Activated gamma-delta T cell treated with Interleukin-2 at 50 U/mL for 16 hours (primary cell): ENCODE measurements around the gene ATP6V0B.

Experiments used
- DNase-seq: peaks from one replicate; pipeline ENCODE4 v3.0.0-alpha.2; 2020

Gene ATP6V0B

DNA sequence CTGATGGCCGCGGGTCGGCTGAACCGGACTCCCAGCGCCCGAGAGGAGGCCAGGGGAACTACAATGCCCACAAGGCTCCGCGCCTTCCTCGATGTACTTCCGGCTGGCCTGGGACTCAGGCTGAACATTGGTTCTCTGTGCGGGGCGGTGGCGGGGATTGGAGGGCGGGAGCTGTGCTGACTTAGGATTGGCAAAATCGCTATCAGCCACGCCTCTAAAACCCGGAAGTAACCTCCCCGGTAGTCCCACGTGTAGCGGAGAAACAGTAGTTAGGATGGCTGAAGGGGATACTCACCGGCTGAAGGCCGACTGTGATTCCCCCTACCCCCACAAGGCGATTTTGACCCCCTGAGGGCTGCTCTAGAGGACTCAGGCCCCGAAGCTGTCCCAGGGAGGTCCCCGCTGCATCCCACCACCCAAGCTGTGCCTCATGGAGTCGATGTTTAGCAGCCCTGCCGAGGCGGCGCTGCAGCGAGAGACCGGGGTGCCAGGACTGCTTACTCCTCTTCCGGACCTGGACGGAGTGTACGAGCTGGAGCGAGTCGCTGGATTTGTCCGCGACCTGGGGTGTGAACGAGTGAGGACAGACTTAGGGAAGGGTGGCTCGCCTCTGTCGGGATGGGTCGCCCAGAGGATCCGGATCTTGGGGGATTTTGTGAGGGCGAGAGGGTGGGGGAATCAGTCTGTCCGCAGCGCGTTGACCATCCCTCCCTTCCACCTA lies 4.9 kb upstream of the ATP6V0B start, which contains the start of gene DPH2:
Gene DPH2, plus strand, starts transcription at position 265 of the 721 bp plus-strand sequence. Its CDS starts 166 bp downstream, at position 431.
- peak; percentile 96 for DNase-seq

- DNase-seq: no peak
Observed at GRCh38 chr1:43970502-43970901, 4.3 kb upstream of the ATP6V0B start.

DNA sequence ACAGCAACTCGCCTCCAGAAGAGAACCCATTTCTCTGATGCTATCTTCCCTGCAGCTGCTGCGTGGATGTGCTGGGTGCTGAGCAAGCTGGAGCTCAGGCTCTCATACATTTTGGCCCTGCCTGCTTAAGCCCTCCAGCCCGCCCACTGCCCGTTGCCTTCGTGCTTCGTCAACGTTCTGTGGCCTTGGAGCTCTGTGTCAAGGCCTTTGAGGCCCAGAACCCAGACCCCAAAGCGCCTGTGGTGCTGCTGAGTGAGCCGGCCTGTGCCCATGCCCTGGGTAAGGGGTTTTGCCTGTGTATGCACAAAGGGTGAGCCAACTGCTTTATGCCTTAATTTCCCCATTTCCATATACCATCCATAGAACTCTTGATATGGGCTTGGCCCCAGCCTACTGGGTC lies 3.8 kb upstream of the ATP6V0B start:
- no peak for DNase-seq

- DNase-seq: no peak
Observed at GRCh38 chr1:43971336-43971980, 3.3 kb upstream of the ATP6V0B start.

DNA sequence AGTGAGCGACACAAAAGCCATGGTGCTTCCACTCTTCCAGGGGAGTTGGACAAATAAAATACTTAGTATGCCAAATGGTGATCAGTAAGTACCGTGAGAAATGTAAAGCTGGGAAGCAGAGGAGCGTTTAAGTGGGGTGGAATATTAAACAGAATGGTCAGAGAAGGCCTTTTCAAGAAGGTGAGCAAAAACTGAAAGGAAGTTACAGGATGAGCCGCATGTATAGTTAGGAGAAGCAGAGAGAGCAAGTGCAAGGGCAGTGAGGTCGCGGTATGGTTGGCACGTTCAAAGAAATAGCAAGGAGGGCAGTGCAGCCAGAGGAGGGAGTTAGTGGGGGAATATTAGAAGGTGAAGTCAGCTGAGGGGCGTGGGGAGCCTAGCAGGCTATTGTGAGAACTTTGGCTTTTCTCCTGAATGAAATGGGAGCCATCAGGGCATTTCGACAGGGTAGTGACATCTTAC lies 748 bp upstream of the ATP6V0B start:
- DNase-seq: no peak

- peak; percentile 28 for DNase-seq
Observed at GRCh38 chr1:43975249-43975961, 645 bp downstream of the ATP6V0B start.

DNA sequence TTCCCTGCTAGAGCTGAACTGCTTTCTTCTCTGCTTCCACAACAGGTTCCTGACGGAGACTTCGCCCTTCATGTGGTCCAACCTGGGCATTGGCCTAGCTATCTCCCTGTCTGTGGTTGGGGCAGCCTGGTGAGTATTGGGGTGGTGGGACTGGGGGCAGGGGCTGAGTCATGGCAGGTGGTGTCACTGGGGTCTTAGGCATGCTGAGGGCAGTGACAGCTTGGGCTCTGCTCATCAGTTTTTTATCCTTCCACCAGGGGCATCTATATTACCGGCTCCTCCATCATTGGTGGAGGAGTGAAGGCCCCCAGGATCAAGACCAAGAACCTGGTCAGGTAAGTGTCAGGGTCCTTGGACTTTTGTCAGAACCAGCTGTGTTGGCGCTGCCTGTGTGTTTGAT lies 1.3 kb downstream of the ATP6V0B start:
- no peak for DNase-seq

DNA sequence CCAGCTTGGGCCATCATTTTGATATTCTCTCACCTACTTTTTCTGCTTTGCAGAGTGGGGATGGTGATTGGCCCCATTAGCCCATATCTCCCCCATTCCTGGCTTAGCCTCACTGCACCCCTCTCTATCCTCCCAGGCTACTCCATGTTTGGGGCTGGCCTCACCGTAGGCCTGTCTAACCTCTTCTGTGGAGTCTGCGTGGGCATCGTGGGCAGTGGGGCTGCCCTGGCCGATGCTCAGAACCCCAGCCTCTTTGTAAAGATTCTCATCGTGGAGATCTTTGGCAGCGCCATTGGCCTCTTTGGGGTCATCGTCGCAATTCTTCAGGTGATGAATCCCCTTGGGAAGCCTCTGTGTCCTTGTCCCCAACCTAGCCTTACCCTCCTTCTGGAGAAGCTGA lies 2.1 kb downstream of the ATP6V0B start:
- no peak for DNase-seq

GRCh38 chr1:43977376-43978263 lies 2.9 kb downstream of the ATP6V0B start:
- no peak for DNase-seq

DNA sequence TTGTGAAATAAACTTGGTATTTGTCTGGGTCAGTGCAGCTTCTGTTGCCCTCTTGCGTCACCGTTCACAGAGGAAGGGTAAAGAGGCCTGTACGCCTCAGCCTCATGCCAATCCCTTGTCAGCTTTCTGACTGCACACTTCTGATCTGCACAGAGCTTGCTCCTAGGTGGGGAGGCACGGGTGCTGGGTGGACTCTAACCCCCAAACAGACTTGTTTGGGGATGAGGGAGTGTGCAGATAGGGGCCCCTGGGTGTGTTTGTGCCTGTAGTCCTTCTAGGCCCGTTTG lies 3.4 kb downstream of the ATP6V0B start:
- DNase-seq: no peak

GRCh38 chr1:43978551-43979260 lies 3.9 kb downstream of the ATP6V0B start, which contains the start of gene B4GALT2:
Gene B4GALT2, plus strand, starts transcription at chr1:43979210. Its CDS starts 1,951 bp downstream, at chr1:43981161.
- no peak for DNase-seq

GRCh38 chr1:43979261-43979527 lies 4.4 kb downstream of the ATP6V0B start:
- no peak for DNase-seq

GRCh38 chr1:43979528-43980254 lies 4.9 kb downstream of the ATP6V0B start:
- DNase-seq: no peak

DNA sequence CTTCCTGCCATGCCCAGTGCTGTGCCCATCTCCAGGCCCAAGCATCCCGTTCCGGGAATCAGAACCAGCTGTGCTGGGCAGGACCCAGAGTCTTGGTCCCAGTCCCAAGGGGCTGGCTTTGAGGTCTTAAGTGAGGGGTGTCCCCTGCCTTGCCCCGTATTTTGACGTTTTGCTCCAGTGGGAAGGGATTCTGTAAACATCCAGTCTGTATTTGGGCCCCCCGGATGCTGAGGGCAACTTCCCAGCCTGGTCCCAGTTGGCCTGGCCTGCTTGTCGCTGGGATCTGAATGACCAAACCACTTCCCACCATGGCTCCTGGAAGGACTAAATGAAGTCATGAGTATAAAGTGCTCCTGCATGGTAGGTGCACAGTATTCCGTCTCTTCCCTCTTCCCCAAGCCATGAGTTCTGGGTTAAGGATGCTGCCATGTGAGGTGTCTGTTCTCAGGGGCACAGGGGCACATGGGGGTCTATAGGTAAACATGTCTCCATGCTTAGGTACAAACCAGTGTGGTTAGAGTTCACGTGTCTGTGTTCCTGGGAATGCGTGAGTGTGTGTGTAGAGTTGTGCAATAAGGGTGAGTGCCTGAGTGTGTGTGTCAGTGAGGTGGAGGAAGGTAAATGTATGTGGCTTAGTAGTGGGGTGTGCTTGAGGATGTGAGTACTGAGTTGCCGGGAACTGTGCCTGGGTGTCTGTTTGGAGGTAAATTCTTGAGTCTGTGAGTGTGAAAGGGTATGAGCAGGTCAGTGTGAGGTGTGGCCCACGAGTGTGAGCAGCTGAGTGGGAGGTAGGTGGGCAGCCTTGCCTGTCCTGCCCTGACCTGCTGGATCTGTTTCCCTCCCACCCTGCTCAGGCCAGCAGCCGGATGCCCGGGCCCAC lies 5.7 kb downstream of the ATP6V0B start:
- no peak for DNase-seq

DNA sequence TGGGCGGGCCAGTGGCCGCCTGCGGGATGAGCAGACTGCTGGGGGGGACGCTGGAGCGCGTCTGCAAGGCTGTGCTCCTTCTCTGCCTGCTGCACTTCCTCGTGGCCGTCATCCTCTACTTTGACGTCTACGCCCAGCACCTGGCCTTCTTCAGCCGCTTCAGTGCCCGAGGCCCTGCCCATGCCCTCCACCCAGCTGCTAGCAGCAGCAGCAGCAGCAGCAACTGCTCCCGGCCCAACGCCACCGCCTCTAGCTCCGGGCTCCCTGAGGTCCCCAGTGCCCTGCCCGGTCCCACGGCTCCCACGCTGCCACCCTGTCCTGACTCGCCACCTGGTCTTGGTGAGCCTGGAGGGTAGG lies 6.4 kb downstream of the ATP6V0B start:
- DNase-seq: no peak

DNA sequence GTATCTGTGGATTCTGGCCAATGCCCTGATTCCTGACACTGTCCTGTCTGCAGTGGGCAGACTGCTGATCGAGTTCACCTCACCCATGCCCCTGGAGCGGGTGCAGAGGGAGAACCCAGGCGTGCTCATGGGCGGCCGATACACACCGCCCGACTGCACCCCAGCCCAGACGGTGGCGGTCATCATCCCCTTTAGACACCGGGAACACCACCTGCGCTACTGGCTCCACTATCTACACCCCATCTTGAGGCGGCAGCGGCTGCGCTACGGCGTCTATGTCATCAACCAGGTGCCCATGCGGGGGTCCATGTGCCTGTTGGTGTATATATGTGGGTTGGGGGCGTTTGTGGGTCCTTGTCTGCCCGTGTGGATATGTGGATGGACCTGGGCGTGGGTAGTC lies 6.9 kb downstream of the ATP6V0B start:
- DNase-seq: no peak

GRCh38 chr1:43982241-43982640 lies 7.5 kb downstream of the ATP6V0B start:
- DNase-seq: no peak

GRCh38 chr1:43982808-43983207 lies 8.0 kb downstream of the ATP6V0B start:
- no peak for DNase-seq

DNA sequence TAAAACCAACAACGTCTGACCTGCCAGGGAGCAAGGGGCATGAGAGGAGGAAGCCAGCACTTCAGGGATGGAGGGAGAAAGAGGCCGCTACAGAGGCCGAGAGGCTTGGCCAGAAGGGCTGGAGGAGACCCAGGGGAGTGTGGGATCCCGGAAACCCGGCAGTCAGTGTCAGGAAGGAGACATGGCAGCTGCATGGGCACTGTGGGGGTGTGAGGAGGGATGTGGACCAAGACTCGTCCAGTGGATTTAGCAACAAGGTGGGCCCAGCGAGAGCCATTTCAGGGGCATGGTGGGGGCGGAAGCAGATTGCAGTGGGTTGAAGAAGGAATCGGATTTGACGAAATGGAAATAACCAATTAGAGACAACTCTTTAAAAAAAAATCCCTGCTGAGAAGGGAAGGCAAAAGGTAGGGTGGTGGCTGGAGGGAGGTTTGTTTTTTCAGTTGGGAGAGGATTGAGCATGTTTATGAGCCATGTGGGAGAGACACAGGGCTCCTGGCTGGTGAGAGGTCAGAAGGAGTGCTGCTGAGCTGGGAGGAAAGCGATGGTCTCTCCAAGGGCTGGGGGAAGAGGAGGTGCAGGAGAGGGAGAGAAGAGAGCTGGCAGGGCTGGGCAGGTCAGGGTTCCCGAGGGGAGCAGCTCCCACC lies 8.6 kb downstream of the ATP6V0B start:
- no peak for DNase-seq

DNA sequence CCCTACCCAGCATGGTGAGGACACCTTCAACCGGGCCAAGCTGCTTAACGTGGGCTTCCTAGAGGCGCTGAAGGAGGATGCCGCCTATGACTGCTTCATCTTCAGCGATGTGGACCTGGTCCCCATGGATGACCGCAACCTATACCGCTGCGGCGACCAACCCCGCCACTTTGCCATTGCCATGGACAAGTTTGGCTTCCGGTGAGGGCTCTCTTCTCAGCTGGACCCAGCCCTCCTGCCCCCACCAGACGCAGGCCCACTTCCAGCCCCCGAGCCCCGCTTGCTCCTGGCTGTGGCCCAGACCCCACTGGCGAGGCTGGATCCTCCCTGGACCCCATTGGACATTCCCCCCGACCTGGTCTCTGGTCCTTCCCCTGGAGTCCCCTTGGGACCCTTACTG lies 10.1 kb downstream of the ATP6V0B start:
- no peak for DNase-seq
